Left lung (tissue), 10 donors: Measurements from ENCODE around the gene HGS. TPM values are rescaled to one million over a fixed set of nuclear protein-coding genes. Genes with fewer than 3 reads are reported as not detected.
A peak's percentile ranks its signal among the peaks of the same experiment; 100 is the strongest.

Experiments used
- ATAC-seq: fragments of 200-7000 bp; cut with Tn5 transposase; one replicate; pipeline ENCODE4 v1.9.1; 2020; ENCODE audit warnings: moderate library complexity
- DNase-seq, 4 donors: peaks; one replicate each; pipeline ENCODE4 v3.0.0-alpha.2; 2013 to 2020
- H3K27ac ChIP-seq, 2 donors: fragments of 200-600 bp; sonication (generic) in 1 of 2; one replicate each; pipeline versions ENCODE4 v1.5.0 to v1.8.0; 2020 to 2021
- H3K27me3 ChIP-seq, 2 donors: fragments of 200-600 bp; sonication (generic) in 1 of 2; one replicate each; pipeline versions ENCODE4 v1.5.0 to v1.8.0; 2020 to 2021
- H3K36me3 ChIP-seq, 2 donors: fragments of 200-600 bp; sonication (generic) in 1 of 2; one replicate each; pipeline versions ENCODE4 v1.5.0 to v1.8.0; 2020 to 2021
- H3K4me1 ChIP-seq, 2 donors: fragments of 200-600 bp; one replicate each; pipeline ENCODE4 v1.8.0; 2021
- H3K4me3 ChIP-seq, 2 donors: fragments of 200-600 bp; sonication (generic) in 1 of 2; one replicate each; pipeline versions ENCODE4 v1.5.0 to v1.8.0; 2020 to 2021; ENCODE audit warnings: mild to moderate bottlenecking in 1 of 2
- H3K9me3 ChIP-seq, 2 donors: fragments of 200-600 bp; sonication (generic) in 1 of 2; one replicate each; pipeline versions ENCODE4 v1.5.0 to v1.8.0; 2020 to 2021
- CTCF ChIP-seq, 2 donors: fragments of 200-600 bp; sonication (generic) in 1 of 2; IDR thresholded peaks; one replicate each; pipeline versions ENCODE4 v1.5.0 to v1.8.0; 2021; ENCODE audit warnings: antibody characterized with exemption in 2 of 2
- intact Hi-C, 2 donors: fragments of 100-400 bp; cut with DNase I; formaldehyde crosslinking; loops; one replicate each; pipeline versions ENCODE4 v1.11.2 to v1.14.2; 2022
- polyA plus RNA-seq, 6 donors: library from polyadenylated mRNA; unstranded; fragments of 120-200 nt; gene quantifications; one replicate each; pipeline ENCODE4 v1.2.1, GENCODE V29; 2013; ENCODE audit not compliant: insufficient read length in 6 of 6
- total RNA-seq, 2 donors: library from RNA; stranded (reverse); fragmentation: NEBNext Ultra II Directional; extraction: Animal tissue kit (Norgen Biotek cat#: 25700); gene quantifications; one replicate each; pipeline ENCODE4 v1.2.1, GENCODE V29; 2021
- donor health status: DM: no; HTN: yes; CAD: no.
- donor health status: DM: no; HTN: no; CAD: no.

HGS gene
- total and polyA plus RNA-seq, 8 donors: 72.9 to 123 (median 88.2) TPM

- Histone ChIP-seq H3K27ac (no peak overlapping the region), H3K36me3 (peaks cover 0 to 20% of the 10 kb centered on the region in 2 donors), H3K27me3 (no peaks in the 10 kb centered on the region), H3K4me3 (peak overlapping the region; percentile 83 to 85), H3K4me1 (peaks cover 23 to 42% of the 10 kb centered on the region in 2 donors), H3K9me3 (no peaks in the 10 kb centered on the region)
- TF ChIP-seq CTCF (IDR thresholded peaks at IDR 0.05): no peak
- DNase-seq (no peak), ATAC-seq (no peak)
- intact Hi-C loops: no loop called here
Observed at GRCh38 chr17:81713004-81713555, 29.3 kb downstream of the HGS start.

- Histone ChIP-seq H3K27ac (no peak overlapping the region), H3K27me3 (no peaks in the 10 kb centered on the region), H3K4me1 (peaks cover 23 to 42% of the 10 kb centered on the region in 2 donors), H3K36me3 (peaks cover 0 to 18% of the 10 kb centered on the region in 2 donors), H3K9me3 (no peaks in the 10 kb centered on the region), H3K4me3 (peak overlapping the region in 1 of 2 donors; percentile 83)
- intact Hi-C loops: no loop called here
- TF ChIP-seq CTCF (IDR thresholded peaks at IDR 0.05): no peak
- ATAC-seq (no peak), DNase-seq (no peak)
Observed at GRCh38 chr17:81713556-81714411, 30.0 kb downstream of the HGS start.

- Histone ChIP-seq H3K9me3 (no peaks in the 10 kb centered on the region), H3K27me3 (no peaks in the 10 kb centered on the region), H3K4me1 (peaks cover 23 to 42% of the 10 kb centered on the region in 2 donors), H3K36me3 (peaks cover 0 to 24% of the 10 kb centered on the region in 2 donors), H3K4me3 (no peak overlapping the region), H3K27ac (no peak overlapping the region)
- DNase-seq: no peak
- no peak for ATAC-seq
- TF ChIP-seq CTCF (IDR thresholded peaks at IDR 0.05): no peak
- intact Hi-C loops: no loop called here
Observed at GRCh38 chr17:81714412-81715106, 30.7 kb downstream of the HGS start.

- Histone ChIP-seq H3K27me3 (no peaks in the 10 kb centered on the region), H3K4me3 (no peak overlapping the region), H3K9me3 (no peaks in the 10 kb centered on the region), H3K36me3 (peaks cover 0 to 28% of the 10 kb centered on the region in 2 donors), H3K27ac (no peak overlapping the region), H3K4me1 (peaks cover 23 to 35% of the 10 kb centered on the region in 2 donors)
- ATAC-seq (no peak), DNase-seq (no peak)
- no peak for TF ChIP-seq CTCF (IDR thresholded peaks at IDR 0.05)
- intact Hi-C loops: no loop called here
Observed at GRCh38 chr17:81715107-81715871, 31.5 kb downstream of the HGS start.
